ENCODE measurements around the gene GPR39.
A peak's percentile ranks its signal among the peaks of the same experiment; 100 is the strongest.

GPR39 gene

DNA sequence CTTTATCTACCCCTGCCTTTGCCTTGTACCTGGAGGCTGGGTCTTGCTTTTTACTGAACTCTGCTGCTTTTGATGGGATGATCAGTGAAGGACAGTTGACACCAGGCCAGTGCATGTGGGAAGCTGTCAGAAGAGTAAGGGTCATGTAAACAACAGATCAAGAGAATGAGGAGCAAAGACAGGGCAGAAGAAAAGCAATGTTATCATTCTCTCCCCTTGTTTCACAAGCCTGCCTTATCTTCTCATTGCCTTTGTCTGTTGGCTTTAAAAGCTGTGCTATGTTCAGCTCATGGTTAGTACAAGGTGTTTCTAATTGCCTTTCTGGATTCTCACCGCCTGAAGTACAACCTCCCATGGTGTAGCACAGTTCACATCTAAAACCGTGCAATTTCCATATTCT, 225.8 kb downstream of the GPR39 start:
- TF ChIP-seq, protein P1, sequence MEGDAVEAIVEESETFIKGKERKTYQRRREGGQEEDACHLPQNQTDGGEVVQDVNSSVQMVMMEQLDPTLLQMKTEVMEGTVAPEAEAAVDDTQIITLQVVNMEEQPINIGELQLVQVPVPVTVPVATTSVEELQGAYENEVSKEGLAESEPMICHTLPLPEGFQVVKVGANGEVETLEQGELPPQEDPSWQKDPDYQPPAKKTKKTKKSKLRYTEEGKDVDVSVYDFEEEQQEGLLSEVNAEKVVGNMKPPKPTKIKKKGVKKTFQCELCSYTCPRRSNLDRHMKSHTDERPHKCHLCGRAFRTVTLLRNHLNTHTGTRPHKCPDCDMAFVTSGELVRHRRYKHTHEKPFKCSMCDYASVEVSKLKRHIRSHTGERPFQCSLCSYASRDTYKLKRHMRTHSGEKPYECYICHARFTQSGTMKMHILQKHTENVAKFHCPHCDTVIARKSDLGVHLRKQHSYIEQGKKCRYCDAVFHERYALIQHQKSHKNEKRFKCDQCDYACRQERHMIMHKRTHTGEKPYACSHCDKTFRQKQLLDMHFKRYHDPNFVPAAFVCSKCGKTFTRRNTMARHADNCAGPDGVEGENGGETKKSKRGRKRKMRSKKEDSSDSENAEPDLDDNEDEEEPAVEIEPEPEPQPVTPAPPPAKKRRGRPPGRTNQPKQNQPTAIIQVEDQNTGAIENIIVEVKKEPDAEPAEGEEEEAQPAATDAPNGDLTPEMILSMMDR (IDR thresholded peaks at IDR 0.05; ENCODE audit: control insufficient read depth, extremely low read depth, insufficient read depth), result no peak
- no peak overlapping the region for H3K4me3 ChIP-seq (ENCODE audit: low read depth, low read length)
- no peak for DNase-seq (ENCODE audit: low read depth)

DNA sequence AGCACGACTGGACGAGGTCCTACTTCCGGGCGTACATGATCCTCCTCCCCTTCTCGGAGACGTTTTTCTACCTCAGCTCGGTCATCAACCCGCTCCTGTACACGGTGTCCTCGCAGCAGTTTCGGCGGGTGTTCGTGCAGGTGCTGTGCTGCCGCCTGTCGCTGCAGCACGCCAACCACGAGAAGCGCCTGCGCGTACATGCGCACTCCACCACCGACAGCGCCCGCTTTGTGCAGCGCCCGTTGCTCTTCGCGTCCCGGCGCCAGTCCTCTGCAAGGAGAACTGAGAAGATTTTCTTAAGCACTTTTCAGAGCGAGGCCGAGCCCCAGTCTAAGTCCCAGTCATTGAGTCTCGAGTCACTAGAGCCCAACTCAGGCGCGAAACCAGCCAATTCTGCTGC, 228.6 kb downstream of the GPR39 start:
- DNase-seq (ENCODE audit: low read depth), result no peak
- TF ChIP-seq, protein P1 (IDR thresholded peaks at IDR 0.05; ENCODE audit: control insufficient read depth, extremely low read depth, insufficient read depth), result no peak
- H3K4me3 ChIP-seq (ENCODE audit: low read depth, low read length), result no peak overlapping the region

DNA sequence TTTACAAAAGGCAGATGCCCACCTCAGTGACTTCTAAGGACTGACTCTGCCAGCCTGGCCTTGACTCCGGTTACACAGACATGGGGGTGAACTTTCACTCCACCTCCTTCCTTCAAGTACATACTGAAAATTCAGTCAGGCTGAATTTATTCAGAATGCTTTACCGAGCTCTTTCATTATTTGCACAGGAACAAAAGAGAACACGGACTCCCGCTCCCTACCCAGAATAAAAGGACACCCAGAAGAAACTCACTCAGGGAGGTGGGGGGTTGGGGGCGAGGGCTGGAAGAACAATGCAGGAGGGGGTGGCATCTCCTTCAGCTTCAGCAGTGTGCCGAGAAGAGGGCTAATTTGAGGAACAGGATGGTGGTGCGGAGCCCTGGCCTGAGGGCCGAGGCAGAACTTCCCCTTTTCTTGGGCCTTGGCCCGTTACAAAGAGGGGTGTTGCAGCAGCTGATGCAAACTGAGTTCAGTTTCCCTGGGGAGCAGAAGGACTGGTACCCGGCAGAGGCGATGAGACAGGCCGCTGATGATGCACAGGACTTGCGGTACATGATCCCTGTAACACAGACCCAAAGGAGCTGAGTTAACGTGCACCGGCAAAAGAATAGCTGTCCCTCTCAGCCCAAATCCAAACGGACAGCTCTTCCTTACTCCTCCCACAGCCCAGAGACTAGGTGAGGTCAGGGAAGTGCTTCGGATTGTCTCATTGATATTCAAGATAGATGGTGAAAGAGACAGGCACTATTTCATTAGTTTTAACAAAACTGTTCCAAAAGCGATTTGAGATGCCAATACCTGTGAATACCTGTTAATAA, 229.3 kb downstream of the GPR39 start:
- TF ChIP-seq, protein P1 (IDR thresholded peaks at IDR 0.05; ENCODE audit: control insufficient read depth, extremely low read depth, insufficient read depth), result no peak
- no peak for DNase-seq (ENCODE audit: low read depth)
- no peak overlapping the region for H3K4me3 ChIP-seq (ENCODE audit: low read depth, low read length)

DNA sequence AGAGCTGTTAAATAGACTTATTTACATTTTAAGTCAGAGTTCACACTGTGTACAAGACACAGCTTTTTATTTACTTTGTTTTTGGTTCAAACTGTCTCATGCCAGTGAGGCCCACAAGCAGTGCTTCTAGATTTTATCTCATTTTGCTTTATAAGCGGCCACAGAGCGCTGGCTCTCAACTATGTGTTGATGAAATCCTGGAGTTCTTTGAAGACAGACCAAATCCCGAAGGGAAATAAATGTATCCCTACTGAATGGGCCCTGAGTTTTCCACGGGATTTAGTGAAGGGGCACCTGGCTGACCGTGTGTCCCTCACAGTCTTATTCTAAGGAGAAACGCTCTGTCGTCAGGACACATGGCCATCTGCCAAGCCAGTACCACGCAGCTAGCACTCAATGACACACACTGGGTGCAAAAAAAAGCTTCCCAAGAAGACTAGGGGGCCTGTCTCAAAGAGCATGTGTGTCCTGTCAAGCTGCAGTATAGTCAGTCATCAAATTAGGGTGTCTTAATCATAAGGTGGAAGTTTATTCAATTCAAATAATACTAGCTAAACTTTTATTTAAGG, 230.0 kb downstream of the GPR39 start:
- H3K4me3 ChIP-seq (ENCODE audit: low read depth, low read length), result no peak overlapping the region
- peak; percentile 15 for DNase-seq (ENCODE audit: low read depth)
- TF ChIP-seq, protein P1 (IDR thresholded peaks at IDR 0.05; ENCODE audit: control insufficient read depth, extremely low read depth, insufficient read depth), result no peak

DNA sequence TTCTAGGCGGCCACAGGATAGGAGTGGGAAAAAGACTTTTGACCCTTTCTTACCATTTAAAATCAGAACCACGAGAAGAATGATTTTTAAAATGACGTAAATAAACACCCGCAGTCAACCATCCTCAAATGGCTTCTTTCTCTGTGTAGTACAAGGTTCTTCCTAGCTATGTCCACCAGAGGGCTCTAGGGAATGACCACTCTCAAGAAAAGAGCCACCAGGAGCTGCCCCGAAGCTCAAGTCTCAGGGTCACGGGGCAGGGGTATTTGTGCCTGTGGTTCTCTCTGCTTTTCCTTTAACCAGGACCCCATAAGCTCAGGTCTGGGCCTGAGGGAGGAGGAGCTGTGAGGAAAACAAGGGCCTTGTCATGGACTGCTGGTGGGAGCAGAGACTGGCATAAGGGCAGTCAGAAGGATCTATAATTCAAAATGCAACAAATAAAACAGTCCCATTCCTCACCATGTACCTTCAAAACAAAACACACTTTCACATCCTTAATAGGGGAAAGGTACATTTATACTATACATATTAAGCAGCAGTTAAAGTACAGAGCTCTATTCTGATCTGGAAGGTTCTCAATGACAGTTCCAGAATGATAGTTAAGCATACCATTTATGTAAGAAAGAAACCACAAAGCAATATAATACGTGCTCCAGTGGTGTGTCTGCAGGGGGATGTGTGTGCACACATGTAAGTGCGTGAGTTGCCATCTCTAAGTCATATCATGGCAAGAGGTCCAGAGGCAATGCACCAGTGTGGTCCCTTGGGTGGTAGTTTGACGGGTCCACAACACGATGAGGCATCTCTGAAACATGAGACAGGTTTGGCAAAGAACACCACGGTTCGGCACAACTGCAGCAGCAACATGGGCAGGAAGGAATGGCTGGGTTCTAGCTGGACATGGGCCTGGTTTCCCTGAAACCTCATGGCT, 234.8 kb downstream of the GPR39 start:
- TF ChIP-seq, protein P1 (IDR thresholded peaks at IDR 0.05; ENCODE audit: control insufficient read depth, extremely low read depth, insufficient read depth), result peak; percentile 34
- H3K4me3 ChIP-seq (ENCODE audit: low read depth, low read length), result no peak overlapping the region
- no peak for DNase-seq (ENCODE audit: low read depth)

DNA sequence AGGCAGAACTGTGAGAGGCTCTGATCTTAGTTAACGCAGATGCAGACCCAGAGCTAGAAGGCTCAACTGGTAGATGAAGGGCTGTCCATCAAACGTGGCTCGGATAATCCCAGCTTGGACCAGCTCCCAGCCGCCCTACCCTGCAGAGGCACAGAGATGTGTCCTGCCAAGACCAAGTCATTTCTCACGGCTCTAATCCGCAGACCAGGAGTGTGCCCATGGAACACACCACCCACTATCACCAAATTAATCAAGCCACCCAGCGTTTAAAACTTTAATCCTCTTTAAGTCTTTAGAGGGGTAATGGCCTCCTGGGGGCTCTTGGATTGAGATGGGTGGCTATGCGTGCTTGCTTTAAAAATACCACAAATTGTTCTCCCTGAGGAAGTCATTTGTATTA, 235.9 kb downstream of the GPR39 start:
- DNase-seq (ENCODE audit: low read depth), result no peak
- TF ChIP-seq, protein P1 (IDR thresholded peaks at IDR 0.05; ENCODE audit: control insufficient read depth, extremely low read depth, insufficient read depth), result no peak
- H3K4me3 ChIP-seq (ENCODE audit: low read depth, low read length), result no peak overlapping the region
